ENCODE measurements around the gene FASTKD1. TPM values are rescaled to one million over a fixed set of nuclear protein-coding genes. Genes with fewer than 3 reads are reported as not detected.
A peak's percentile ranks its signal among the peaks of the same experiment; 100 is the strongest.

Gene FASTKD1
- total RNA-seq, 1 donor from 2014 or later = 14.2 TPM

DNA sequence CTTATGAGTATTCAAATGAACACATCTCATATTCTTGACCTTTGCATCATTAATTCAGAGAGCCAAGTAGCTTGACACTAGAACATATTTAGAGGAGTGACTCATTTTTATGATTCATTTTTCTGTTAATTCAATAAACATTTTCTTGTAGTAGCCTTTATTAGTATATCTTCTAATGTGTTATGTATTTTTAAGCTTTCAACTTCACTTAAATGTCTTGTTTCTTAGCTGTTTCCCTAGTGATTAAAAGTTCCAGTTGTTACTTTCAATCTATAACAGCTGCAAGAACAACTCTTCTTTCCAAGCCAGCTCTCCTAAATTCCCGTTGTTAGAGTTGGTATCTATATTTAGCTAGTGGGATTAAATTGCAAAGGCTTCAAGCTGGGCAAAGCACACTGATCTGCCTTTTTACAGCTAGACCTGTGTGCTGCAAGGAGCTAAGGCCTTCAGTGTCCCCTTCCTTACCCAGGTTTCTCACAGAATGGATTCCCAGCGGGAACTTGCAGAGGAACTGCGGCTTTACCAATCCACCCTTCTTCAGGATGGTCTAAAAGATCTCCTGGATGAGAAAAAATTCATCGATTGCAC lies 64.3 kb downstream of the FASTKD1 start, which contains the start of gene KLHL41:
KLHL41 (plus strand) TSS at position 405 of the 588 bp plus-strand sequence; CDS start at position 482, 77 bp downstream.
- DNase-seq (ENCODE audit: low spot score) = peak; percentile 53

DNA sequence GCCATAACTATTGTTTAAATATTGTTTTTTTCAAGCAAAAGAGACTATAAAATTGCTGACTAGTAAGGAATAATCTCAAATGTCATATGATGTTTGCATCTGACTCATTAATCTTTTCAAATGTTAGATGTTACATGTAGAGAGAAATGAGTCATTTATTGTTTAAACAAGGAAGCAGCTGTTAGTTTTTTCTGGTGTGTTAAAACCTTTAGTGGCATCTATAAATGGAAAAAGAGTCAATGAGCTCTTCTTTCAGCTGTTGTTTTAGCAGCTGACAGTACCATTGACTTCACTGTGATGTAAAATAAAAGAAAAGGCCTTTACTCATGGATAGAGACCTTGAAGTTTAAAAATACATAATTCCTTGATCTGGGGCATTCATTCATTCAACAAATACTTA lies 66.0 kb downstream of the FASTKD1 start:
- no peak for DNase-seq (ENCODE audit: low spot score)

DNA sequence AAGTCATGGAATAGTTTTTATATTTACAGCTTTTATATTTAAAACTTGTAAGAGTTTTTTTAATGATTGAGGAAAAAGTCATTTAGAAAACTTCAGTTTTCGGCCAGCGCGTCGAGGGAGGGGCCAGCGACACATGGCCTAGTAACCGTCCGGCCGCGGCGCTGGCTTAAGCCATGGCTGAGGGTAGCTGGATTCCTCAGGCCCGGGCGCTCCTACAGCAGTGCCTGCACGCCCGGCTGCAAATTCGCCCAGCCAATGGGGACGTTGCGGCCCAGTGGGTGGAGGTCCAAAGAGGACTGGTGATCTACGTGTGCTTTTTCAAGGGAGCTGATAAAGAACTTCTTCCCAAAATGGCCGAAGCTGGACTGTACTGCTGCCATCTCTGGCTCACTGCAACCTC lies 69.0 kb downstream of the FASTKD1 start:
- no peak for DNase-seq (ENCODE audit: low spot score)

DNA sequence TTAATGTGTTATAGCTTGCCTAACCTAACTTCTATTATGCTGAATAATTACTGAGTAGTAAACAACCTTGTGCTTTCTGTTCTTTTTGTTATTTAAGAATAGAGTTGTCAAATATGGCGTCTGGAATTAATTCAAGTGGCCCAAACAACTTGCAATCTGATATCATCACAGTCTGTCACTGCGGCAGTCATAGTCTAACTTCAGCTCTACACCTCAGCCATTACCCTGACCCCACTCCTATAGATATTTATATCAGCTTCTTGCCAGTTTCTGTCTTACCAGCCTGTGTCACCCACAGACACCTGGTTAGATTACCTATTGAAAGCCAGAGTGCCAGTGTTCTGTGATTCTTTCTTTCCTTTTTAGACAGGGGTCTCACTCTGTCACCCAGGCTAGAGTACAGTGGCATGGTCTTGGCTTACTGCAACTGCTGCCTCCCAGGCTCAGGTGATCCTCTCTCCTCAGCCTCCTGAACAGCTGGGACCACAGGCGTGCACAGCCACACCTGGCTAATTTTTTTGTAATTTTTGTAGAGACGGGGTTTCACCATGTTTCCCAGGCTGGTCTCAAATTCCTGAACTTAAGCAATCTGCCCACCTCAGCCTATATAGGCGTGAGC lies 78.2 kb downstream of the FASTKD1 start:
- DNase-seq (ENCODE audit: low spot score) = no peak

- no peak for DNase-seq (ENCODE audit: low spot score)
Measured at GRCh38 chr2:169493360-169493759, 80.3 kb downstream of the FASTKD1 start.

DNA sequence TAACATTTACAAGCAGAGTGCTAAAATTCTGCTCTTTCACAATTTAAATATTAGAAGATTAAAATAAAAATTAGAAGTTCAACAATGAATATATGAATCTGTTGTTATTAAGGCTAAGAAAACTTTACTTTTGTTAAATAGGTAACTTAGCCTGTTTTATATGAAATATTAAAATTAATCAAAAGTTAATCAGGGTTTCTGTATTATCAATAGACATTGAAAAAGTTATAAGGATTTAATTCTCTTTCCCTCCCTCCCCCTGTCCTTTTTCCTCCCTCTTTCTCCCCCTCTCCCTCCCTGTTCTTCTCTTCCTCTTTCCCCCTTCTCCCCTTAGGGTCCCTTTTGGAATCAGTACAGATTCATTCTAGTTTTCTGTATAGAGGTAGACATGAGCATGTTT lies 82.3 kb downstream of the FASTKD1 start:
- no peak for DNase-seq (ENCODE audit: low spot score)

DNA sequence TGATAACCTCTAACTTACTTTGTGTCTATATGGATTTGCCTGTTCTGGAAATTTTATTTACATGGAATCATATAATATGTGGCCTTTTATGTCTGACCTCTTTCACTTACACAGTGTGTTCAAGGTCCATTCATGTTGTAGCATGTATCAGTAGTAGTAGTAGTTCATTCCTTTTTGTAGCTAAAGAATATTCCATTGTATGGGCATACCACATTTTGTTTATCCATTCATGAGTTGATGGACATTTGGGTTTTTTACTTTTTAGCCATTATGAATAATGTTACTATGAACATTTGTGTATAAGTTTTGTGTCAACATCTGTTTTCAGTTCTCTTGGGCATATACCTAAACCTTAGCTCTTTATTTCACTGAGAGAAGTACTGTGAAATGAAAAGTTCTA lies 82.8 kb downstream of the FASTKD1 start:
- no peak for DNase-seq (ENCODE audit: low spot score)

- DNase-seq (ENCODE audit: low spot score) = no peak
Measured at GRCh38 chr2:169486487-169486886, 87.2 kb downstream of the FASTKD1 start.

DNA sequence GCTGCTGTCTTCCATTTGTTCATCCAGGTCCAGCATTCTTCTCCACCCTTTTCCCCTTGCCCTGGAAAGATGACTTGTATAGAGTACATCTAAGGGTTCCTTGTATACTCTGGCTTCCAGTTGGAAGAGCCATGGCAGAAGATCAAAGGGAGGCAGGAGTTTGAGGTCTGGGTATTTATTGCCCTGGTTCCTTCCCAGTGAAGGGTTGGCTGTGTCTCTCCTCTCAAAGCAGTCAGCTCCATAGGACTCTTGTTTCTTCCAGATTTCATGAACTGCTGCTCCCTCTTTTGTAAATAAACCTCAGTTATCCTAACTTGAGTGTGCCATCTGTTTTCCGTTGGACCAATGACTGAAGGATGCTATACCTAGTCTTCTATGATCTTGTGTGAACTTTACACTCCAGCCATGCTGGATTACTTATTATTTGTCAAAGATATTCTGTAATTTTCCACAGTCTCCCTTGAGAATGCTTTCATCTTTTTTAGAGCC lies 88.0 kb downstream of the FASTKD1 start:
- no peak for DNase-seq (ENCODE audit: low spot score)

DNA sequence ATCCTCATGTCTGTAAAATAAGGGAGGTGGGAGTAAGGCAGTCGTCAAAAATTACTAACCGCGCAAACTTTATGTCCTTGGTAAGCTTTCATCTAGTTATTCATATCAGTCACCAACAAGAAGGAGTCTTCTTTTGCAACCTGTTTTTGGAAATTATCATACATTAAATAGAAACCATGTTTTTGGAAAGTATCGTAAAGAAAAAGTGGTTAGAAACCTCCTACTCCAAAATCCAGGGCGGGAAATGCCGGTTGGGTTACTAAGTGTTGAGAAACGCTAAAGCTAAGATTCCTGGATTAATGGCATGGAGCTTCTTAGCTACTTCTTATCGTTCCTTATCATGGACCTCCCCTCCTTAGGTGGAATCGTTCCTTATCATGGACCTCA lies 93.6 kb downstream of the FASTKD1 start:
- DNase-seq (ENCODE audit: low spot score) = peak; percentile 17

Other genes starting within 250 kb of the FASTKD1 start
- gene LRP2, start 211.3 kb downstream of the FASTKD1 start, total RNA-seq (ENCODE audit: insufficient read depth, low replicate concordance) = 0.72 TPM
- gene BBS5, start 94.4 kb downstream of the FASTKD1 start, total RNA-seq (ENCODE audit: insufficient read depth, low replicate concordance) = 13.7 TPM
- 0.72 TPM for gene KLHL41, start 64.2 kb downstream of the FASTKD1 start, total RNA-seq (ENCODE audit: insufficient read depth, low replicate concordance)
- gene PPIG, start 10.5 kb upstream of the FASTKD1 start, total RNA-seq (ENCODE audit: insufficient read depth, low replicate concordance) = 35.4 TPM
- gene CFAP210, start 120.5 kb upstream of the FASTKD1 start, total RNA-seq (ENCODE audit: insufficient read depth, low replicate concordance) = 0.72 TPM
- gene PHOSPHO2, start 120.6 kb upstream of the FASTKD1 start, total RNA-seq (ENCODE audit: insufficient read depth, low replicate concordance) = 5.8 TPM
- gene KLHL23, start 160.0 kb upstream of the FASTKD1 start, total RNA-seq (ENCODE audit: insufficient read depth, low replicate concordance) = 31.8 TPM
- 78.7 TPM for gene SSB, start 225.0 kb upstream of the FASTKD1 start, total RNA-seq (ENCODE audit: insufficient read depth, low replicate concordance)